ENCODE results near the gene GNG12.

The GNG12 gene

DNA sequence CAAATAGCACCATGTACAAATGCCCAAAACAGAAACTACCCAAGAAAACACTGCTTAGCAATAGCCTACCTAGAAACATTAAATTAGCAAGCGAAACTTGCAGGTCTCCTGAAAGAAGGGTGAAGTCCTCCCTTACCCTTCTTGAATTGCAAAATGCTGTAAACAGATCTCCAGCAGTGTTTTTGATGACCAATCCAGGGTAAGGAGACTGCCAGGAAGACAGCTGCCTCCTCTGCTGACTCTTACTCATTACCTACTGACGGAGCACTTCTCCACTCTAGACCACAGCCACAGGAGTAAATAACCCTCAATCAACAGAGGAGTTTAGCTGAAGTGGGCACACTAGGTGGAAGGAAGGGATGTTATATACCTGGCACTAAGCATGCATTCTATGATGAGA lies 180.5 kb downstream of the GNG12 start:
- no peak overlapping the region for H3K4me3 ChIP-seq (ENCODE audit: low read length)
- TF ChIP-seq, protein P1, sequence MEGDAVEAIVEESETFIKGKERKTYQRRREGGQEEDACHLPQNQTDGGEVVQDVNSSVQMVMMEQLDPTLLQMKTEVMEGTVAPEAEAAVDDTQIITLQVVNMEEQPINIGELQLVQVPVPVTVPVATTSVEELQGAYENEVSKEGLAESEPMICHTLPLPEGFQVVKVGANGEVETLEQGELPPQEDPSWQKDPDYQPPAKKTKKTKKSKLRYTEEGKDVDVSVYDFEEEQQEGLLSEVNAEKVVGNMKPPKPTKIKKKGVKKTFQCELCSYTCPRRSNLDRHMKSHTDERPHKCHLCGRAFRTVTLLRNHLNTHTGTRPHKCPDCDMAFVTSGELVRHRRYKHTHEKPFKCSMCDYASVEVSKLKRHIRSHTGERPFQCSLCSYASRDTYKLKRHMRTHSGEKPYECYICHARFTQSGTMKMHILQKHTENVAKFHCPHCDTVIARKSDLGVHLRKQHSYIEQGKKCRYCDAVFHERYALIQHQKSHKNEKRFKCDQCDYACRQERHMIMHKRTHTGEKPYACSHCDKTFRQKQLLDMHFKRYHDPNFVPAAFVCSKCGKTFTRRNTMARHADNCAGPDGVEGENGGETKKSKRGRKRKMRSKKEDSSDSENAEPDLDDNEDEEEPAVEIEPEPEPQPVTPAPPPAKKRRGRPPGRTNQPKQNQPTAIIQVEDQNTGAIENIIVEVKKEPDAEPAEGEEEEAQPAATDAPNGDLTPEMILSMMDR (conservative IDR thresholded peaks at IDR 0.05; ENCODE audit: low read depth, low read length): no peak
- DNase-seq (ENCODE audit: low read depth): no peak

All from retinal pigment epithelial cell (primary cell).